Left lung (tissue), 10 donors: Measurements from ENCODE around the gene CASP12. TPM values are rescaled to one million over a fixed set of nuclear protein-coding genes. Genes with fewer than 3 reads are reported as not detected.

ENCODE experiments used
- ATAC-seq: fragments of 200-7000 bp; cut with Tn5 transposase; one replicate; pipeline ENCODE4 v1.9.1; 2020; ENCODE audit warnings: moderate library complexity
- DNase-seq, 4 donors: peaks; one replicate each; pipeline ENCODE4 v3.0.0-alpha.2; 2013 to 2020
- H3K27ac ChIP-seq, 2 donors: fragments of 200-600 bp; sonication (generic) in 1 of 2; one replicate each; pipeline versions ENCODE4 v1.5.0 to v1.8.0; 2020 to 2021
- H3K27me3 ChIP-seq, 2 donors: fragments of 200-600 bp; sonication (generic) in 1 of 2; one replicate each; pipeline versions ENCODE4 v1.5.0 to v1.8.0; 2020 to 2021
- H3K36me3 ChIP-seq, 2 donors: fragments of 200-600 bp; sonication (generic) in 1 of 2; one replicate each; pipeline versions ENCODE4 v1.5.0 to v1.8.0; 2020 to 2021
- H3K4me1 ChIP-seq, 2 donors: fragments of 200-600 bp; one replicate each; pipeline ENCODE4 v1.8.0; 2021
- H3K4me3 ChIP-seq, 2 donors: fragments of 200-600 bp; sonication (generic) in 1 of 2; one replicate each; pipeline versions ENCODE4 v1.5.0 to v1.8.0; 2020 to 2021; ENCODE audit warnings: mild to moderate bottlenecking in 1 of 2
- H3K9me3 ChIP-seq, 2 donors: fragments of 200-600 bp; sonication (generic) in 1 of 2; one replicate each; pipeline versions ENCODE4 v1.5.0 to v1.8.0; 2020 to 2021
- intact Hi-C, 2 donors: fragments of 100-400 bp; cut with DNase I; formaldehyde crosslinking; loops; one replicate each; pipeline versions ENCODE4 v1.11.2 to v1.14.2; 2022
- polyA plus RNA-seq, 6 donors: library from polyadenylated mRNA; unstranded; fragments of 120-200 nt; gene quantifications; one replicate each; pipeline ENCODE4 v1.2.1, GENCODE V29; 2013; ENCODE audit not compliant: insufficient read length in 6 of 6
- total RNA-seq, 2 donors: library from RNA; stranded (reverse); fragmentation: NEBNext Ultra II Directional; extraction: Animal tissue kit (Norgen Biotek cat#: 25700); gene quantifications; one replicate each; pipeline ENCODE4 v1.2.1, GENCODE V29; 2021
- TF ChIP-seq, protein P1 (sequence below), 2 donors: fragments of 200-600 bp; sonication (generic) in 1 of 2; IDR thresholded peaks; one replicate each; pipeline versions ENCODE4 v1.5.0 to v1.8.0; 2021; ENCODE audit warnings: antibody characterized with exemption in 2 of 2
- donor health status: DM: no; HTN: yes; CAD: no.
- donor health status: DM: no; HTN: no; CAD: no.

The CASP12 gene
- total and polyA plus RNA-seq, 8 donors: 0.61 to 1.2 (median 0.97) TPM

DNA sequence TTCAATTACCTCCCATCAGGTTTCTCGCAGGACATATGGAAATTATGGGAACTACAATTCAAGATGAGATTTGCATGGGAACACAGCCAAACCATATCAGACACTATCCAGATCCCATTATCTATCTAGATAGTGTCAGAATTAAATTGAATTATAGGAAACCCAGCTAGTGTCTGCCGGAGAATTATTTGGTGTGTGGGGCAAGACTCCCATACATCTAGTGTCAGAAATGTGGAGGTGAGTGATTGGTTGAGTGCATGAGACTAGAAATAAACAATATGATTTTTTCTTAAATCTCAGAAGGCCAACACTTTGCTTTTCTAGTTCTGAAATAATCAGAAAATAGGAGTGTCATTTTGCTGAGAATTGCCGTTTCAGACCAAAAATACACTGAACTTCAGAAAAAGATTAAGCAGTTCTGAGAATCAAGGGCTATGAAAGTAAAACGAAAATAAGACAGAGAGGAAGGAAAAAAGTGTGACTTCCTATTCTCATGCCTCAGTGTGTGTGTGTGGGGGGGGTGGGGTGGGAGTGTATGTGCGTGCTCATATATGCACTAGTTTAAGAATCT, 21.3 kb downstream of the CASP12 start:
- TF ChIP-seq, protein P1, sequence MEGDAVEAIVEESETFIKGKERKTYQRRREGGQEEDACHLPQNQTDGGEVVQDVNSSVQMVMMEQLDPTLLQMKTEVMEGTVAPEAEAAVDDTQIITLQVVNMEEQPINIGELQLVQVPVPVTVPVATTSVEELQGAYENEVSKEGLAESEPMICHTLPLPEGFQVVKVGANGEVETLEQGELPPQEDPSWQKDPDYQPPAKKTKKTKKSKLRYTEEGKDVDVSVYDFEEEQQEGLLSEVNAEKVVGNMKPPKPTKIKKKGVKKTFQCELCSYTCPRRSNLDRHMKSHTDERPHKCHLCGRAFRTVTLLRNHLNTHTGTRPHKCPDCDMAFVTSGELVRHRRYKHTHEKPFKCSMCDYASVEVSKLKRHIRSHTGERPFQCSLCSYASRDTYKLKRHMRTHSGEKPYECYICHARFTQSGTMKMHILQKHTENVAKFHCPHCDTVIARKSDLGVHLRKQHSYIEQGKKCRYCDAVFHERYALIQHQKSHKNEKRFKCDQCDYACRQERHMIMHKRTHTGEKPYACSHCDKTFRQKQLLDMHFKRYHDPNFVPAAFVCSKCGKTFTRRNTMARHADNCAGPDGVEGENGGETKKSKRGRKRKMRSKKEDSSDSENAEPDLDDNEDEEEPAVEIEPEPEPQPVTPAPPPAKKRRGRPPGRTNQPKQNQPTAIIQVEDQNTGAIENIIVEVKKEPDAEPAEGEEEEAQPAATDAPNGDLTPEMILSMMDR (IDR thresholded peaks at IDR 0.05): no peak
- no peak for ATAC-seq
- DNase-seq: no peak

DNA sequence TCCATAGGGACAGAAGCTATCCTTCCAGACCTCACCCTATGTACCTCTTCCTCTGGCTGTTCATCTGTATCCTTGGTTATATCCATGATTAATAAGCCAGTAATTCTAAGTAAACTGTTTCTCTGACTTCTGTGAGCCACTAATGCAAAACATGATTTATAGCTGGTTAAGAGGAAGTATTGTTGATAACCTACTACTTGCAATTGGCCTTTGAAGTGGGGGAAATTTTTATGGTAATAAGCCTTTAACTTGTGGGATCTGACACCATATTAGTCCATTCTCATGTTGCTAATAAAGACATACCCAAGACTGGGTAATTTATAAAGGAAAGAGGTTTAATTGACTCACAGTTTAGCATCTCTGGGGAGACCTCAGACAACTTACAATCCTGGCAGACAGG, 21.9 kb downstream of the CASP12 start:
- Histone ChIP-seq H3K9me3 (no peaks in the 10 kb centered on the region), H3K27ac (peak overlapping the region in 1 of 2 donors; percentile 18), H3K4me1 (no peaks in the 10 kb centered on the region), H3K4me3 (no peak overlapping the region), H3K27me3 (no peaks in the 10 kb centered on the region), H3K36me3 (no peaks in the 10 kb centered on the region)
- intact Hi-C loops: no loop called here
- no peak for DNase-seq
- ATAC-seq: no peak
- TF ChIP-seq, protein P1 (IDR thresholded peaks at IDR 0.05): no peak

More for the DNA sequence above, 21.3 kb downstream of the CASP12 start:
- Histone ChIP-seq H3K27me3 (no peaks in the 10 kb centered on the region), H3K27ac (peak overlapping the region in 1 of 2 donors; percentile 18), H3K36me3 (no peaks in the 10 kb centered on the region), H3K9me3 (no peaks in the 10 kb centered on the region), H3K4me1 (no peaks in the 10 kb centered on the region), H3K4me3 (no peak overlapping the region)
- intact Hi-C loops: no loop called here

DNA sequence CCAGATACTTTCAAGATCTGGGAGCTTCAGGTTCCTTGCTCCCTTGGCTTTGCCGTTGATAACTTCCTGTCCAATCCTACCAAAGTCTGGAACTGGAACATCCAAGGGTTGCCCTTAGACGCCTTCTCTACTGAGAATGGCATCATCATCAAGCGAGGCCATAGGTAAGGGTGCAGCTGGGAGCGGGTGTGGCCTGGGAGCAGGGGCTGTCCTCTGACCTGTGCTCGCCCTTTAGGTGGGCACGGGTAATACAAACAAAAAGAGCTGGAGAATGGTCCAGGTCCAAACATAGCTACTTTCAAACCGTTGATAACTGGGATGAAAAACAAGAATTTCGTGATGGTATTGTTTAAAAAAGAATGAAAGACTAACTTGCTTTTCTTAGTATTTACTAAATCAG, 25.0 kb downstream of the CASP12 start:
- Histone ChIP-seq H3K4me1 (no peaks in the 10 kb centered on the region), H3K36me3 (no peaks in the 10 kb centered on the region), H3K9me3 (peaks cover 0 to 2% of the 10 kb centered on the region in 2 donors), H3K27me3 (no peaks in the 10 kb centered on the region), H3K27ac (no peak overlapping the region), H3K4me3 (no peak overlapping the region)
- ATAC-seq (no peak), DNase-seq (peak in 1 of 4 donors; percentile 28)
- intact Hi-C loops: no loop called here
- TF ChIP-seq, protein P1 (IDR thresholded peaks at IDR 0.05): no peak

DNA sequence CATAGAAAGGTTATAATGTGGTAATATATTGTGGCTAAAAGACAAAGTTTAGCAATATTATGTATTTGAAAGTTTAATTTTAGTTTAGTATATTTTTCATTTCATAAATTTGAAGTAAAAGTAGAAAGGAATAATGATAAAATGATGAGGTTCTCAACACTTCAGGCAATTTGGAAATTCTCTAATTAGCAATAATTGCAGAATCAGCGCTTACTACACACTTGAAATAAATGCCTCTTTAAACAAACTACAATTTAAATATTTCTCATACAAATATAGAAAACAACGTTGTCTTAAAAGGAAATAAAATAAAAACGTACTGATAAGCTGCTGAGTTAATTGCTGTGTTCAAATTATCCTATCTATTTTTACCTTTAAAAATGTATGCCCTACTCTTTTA, 25.9 kb downstream of the CASP12 start:
- Histone ChIP-seq H3K36me3 (no peaks in the 10 kb centered on the region), H3K9me3 (peaks cover 0 to 2% of the 10 kb centered on the region in 2 donors), H3K27ac (no peak overlapping the region), H3K4me3 (no peak overlapping the region), H3K27me3 (no peaks in the 10 kb centered on the region), H3K4me1 (no peaks in the 10 kb centered on the region)
- DNase-seq (no peak), ATAC-seq (no peak)
- intact Hi-C loops: no loop called here
- TF ChIP-seq, protein P1 (IDR thresholded peaks at IDR 0.05): no peak

DNA sequence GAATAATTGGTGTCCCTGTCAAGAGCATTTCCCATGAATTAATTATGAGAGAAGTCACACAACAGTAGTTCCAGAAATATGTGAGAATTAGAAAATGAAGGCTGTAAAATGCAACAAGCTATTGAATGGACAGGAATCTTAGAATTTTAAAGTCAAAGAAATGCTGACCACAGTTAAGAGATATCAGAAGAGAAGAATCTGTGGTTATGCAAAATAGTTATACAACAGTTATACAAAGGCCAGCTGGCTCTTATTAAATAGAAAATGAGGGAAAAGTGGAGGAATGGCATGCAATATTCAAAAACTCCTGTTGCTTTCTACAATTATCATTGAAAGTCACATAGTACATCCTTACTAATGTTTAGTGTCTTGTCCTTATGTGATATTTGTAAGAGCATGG, 27.4 kb downstream of the CASP12 start:
- no peak for DNase-seq
- Histone ChIP-seq H3K27ac (no peak overlapping the region), H3K27me3 (no peaks in the 10 kb centered on the region), H3K9me3 (peaks cover 0 to 2% of the 10 kb centered on the region in 2 donors), H3K36me3 (no peaks in the 10 kb centered on the region), H3K4me3 (no peak overlapping the region), H3K4me1 (no peaks in the 10 kb centered on the region)
- TF ChIP-seq, protein P1 (IDR thresholded peaks at IDR 0.05): no peak
- ATAC-seq: no peak
- intact Hi-C loops: no loop called here
